H1 (cell line): Measurements from ENCODE around the gene SAMD4A. TPM values are rescaled to one million over a fixed set of nuclear protein-coding genes. Genes with fewer than 3 reads are reported as not detected.

Experiments used
- CTCF ChIA-PET: fragments of 300-600 bp; sonication (Branson Sonifier 250); formaldehyde crosslinking; loops from one replicate; lab custom pipeline; 2021; ENCODE audit not compliant: partially characterized antibody; lab: Charles Lee
- POLR2A ChIA-PET: fragments of 300-600 bp; sonication (Branson Sonifier 250); formaldehyde crosslinking; loops from one replicate; lab custom pipeline; 2021; ENCODE audit warnings: inconsistent platforms; ENCODE audit not compliant: partially characterized antibody; lab: Charles Lee
- DNase-seq, 2 experiments: peaks; one replicate each; pipeline versions ENCODE4 v3.0.0 to v3.0.0-alpha.2; 2010 to 2022; ENCODE audit warnings: low spot score in 2 of 2, low read depth in 1 of 2, mixed read lengths in 1 of 2
- FAIRE-seq: peaks from 2 replicates; lab custom pipeline; 2011; peaks lifted over from hg19 to GRCh38; lab: Jason Lieb, UNC
- H2AFZ ChIP-seq: 2 replicates; pipeline ENCODE4 v1.8.1; 2012; ENCODE audit warnings: low read length, inconsistent platforms
- H2AK5ac ChIP-seq: 2 replicates; pipeline ENCODE4 v1.6.1; 2013; ENCODE audit warnings: low read depth, low read length
- H2BK120ac ChIP-seq: replicated peaks from 2 replicates; pipeline ENCODE3; 2013; ENCODE audit warnings: low read depth, low read length, inconsistent platforms
- H2BK12ac ChIP-seq: 2 replicates; pipeline ENCODE4 v1.6.1; 2013; ENCODE audit warnings: low read depth, low read length
- H2BK15ac ChIP-seq: 2 replicates; pipeline ENCODE4 v1.6.1; 2013; ENCODE audit warnings: low read length
- H2BK20ac ChIP-seq: 2 replicates; pipeline ENCODE4 v1.6.1; 2013; ENCODE audit warnings: low read length
- H2BK5ac ChIP-seq: 2 replicates; pipeline ENCODE4 v1.6.1; 2013; ENCODE audit warnings: low read depth, low read length
- H3K14ac ChIP-seq: 2 replicates; pipeline ENCODE4 v1.6.1; 2013; ENCODE audit warnings: inconsistent platforms; ENCODE audit not compliant: insufficient read length
- H3K18ac ChIP-seq: 2 replicates; pipeline ENCODE4 v1.6.1; 2013; ENCODE audit warnings: low read length; ENCODE audit errors: extremely low read depth
- H3K23ac ChIP-seq: 2 replicates; pipeline ENCODE4 v1.6.1; 2013; ENCODE audit warnings: inconsistent platforms; ENCODE audit not compliant: insufficient read length
- H3K23me2 ChIP-seq: 2 replicates; pipeline ENCODE4 v1.6.1; 2013; ENCODE audit warnings: low read depth, low read length
- H3K27ac ChIP-seq: 2 replicates; pipeline ENCODE4 v1.6.1; 2011; ENCODE audit warnings: low read depth, low read length, inconsistent platforms
- H3K27me3 ChIP-seq, 4 experiments: replicated peaks in 1 of 4; 1 replicate in 1 of 4; 2 replicates in 3 of 4; pipeline versions ENCODE4 v1.6.1 to v1.8.1; 2011 to 2013; ENCODE audit warnings: low read length in 3 of 4, mild to moderate bottlenecking in 3 of 4, inconsistent platforms in 2 of 4, mixed read lengths in 2 of 4, moderate library complexity in 1 of 4; ENCODE audit not compliant: control insufficient read depth in 3 of 4, insufficient read depth in 3 of 4; ENCODE audit errors: extremely low read depth in 1 of 4
- H3K36me3 ChIP-seq, 4 experiments: 2 replicates each; pipeline versions ENCODE4 v1.6.1 to v1.8.1; 2011 to 2013; ENCODE audit warnings: mild to moderate bottlenecking in 4 of 4, low read length in 3 of 4, moderate library complexity in 2 of 4, control low read depth in 1 of 4, inconsistent platforms in 1 of 4; ENCODE audit not compliant: insufficient read depth in 4 of 4, control insufficient read depth in 2 of 4
- H3K4ac ChIP-seq: replicated peaks from 2 replicates; pipeline ENCODE3; 2013; ENCODE audit warnings: low read length, low read depth, mixed read lengths, inconsistent platforms; ENCODE audit not compliant: insufficient read length
- H3K4me1 ChIP-seq, 4 experiments: replicated peaks in 1 of 4; 1 replicate in 1 of 4; 2 replicates in 3 of 4; pipeline versions ENCODE4 v1.6.1 to v1.8.1; 2011 to 2013; ENCODE audit warnings: low read length in 3 of 4, inconsistent platforms in 2 of 4, mixed read lengths in 1 of 4; ENCODE audit not compliant: insufficient read depth in 4 of 4, control insufficient read depth in 3 of 4
- H3K4me2 ChIP-seq, 2 experiments: 2 replicates each; pipeline versions ENCODE4 v1.6.1 to v1.8.1; 2011 to 2013; ENCODE audit warnings: low read depth in 2 of 2, low read length in 2 of 2, control low read depth in 1 of 2, inconsistent platforms in 1 of 2, mild to moderate bottlenecking in 1 of 2; ENCODE audit not compliant: insufficient read depth in 1 of 2
- H3K4me3 ChIP-seq, 4 experiments: fragments of 200-600, 300-600 bp in 1 of 4; sonication (generic), shearing (Covaris generic), sonication (Bioruptor Twin) in 1 of 4; 2 replicates each; pipeline versions ENCODE4 v1.5.1 to v1.8.1; 2011 to 2016; ENCODE audit warnings: low read length in 4 of 4, low read depth in 3 of 4, control low read depth in 2 of 4, inconsistent platforms in 2 of 4, mild to moderate bottlenecking in 2 of 4, mixed read lengths in 1 of 4, moderate library complexity in 1 of 4; ENCODE audit not compliant: insufficient read depth in 2 of 4; ENCODE audit errors: extremely low read depth in 1 of 4
- H3K56ac ChIP-seq: replicated peaks from 2 replicates; pipeline ENCODE3; 2013; ENCODE audit warnings: low read depth, mild to moderate bottlenecking, mixed read lengths, low read length, inconsistent platforms; ENCODE audit not compliant: insufficient read length
- H3K79me1 ChIP-seq: 2 replicates; pipeline ENCODE4 v1.6.1; 2013; ENCODE audit warnings: low read depth, low read length, control low read depth
- H3K79me2 ChIP-seq, 2 experiments: 2 replicates each; pipeline versions ENCODE4 v1.6.1 to v1.8.1; 2012 to 2013; ENCODE audit warnings: low read length in 2 of 2, mild to moderate bottlenecking in 2 of 2, inconsistent platforms in 1 of 2; ENCODE audit not compliant: insufficient read depth in 2 of 2, control insufficient read depth in 1 of 2
- H3K9ac ChIP-seq, 4 experiments: replicated peaks in 1 of 4; 1 replicate in 1 of 4; 2 replicates in 3 of 4; pipeline versions ENCODE4 v1.6.1 to v1.8.1; 2011 to 2013; ENCODE audit warnings: low read depth in 3 of 4, low read length in 3 of 4, control low read depth in 2 of 4, mild to moderate bottlenecking in 2 of 4, moderate library complexity in 2 of 4, inconsistent platforms in 1 of 4; ENCODE audit errors: extremely low read depth in 1 of 4
- H3K9me3 ChIP-seq, 2 experiments: 2 replicates each; pipeline versions ENCODE4 v1.6.1 to v1.8.1; 2012 to 2013; ENCODE audit warnings: mild to moderate bottlenecking in 2 of 2, moderate library complexity in 2 of 2, control low read depth in 1 of 2, inconsistent platforms in 1 of 2, low read depth in 1 of 2, low read length in 1 of 2, mixed read lengths in 1 of 2; ENCODE audit not compliant: insufficient read depth in 2 of 2
- H4K20me1 ChIP-seq, 2 experiments: replicated peaks in 1 of 2; 2 replicates each; pipeline versions ENCODE3 to v1.8.1; 2011 to 2013; ENCODE audit warnings: inconsistent platforms in 2 of 2, low read length in 2 of 2, mild to moderate bottlenecking in 1 of 2; ENCODE audit not compliant: insufficient read depth in 2 of 2, control insufficient read depth in 1 of 2
- H4K5ac ChIP-seq: 2 replicates; pipeline ENCODE4 v1.6.1; 2013; ENCODE audit warnings: low read length, low read depth, mixed read lengths, inconsistent platforms; ENCODE audit not compliant: insufficient read length
- H4K8ac ChIP-seq: 2 replicates; pipeline ENCODE4 v1.8.0; 2013; ENCODE audit warnings: mild to moderate bottlenecking, moderate library complexity, low read length, inconsistent platforms; ENCODE audit not compliant: insufficient read depth; ENCODE audit errors: extremely low read depth
- H4K91ac ChIP-seq: replicated peaks from 2 replicates; pipeline ENCODE3; 2013; ENCODE audit warnings: low read length, mixed read lengths, inconsistent platforms; ENCODE audit not compliant: insufficient read length
- BRCA1 ChIP-seq: IDR thresholded peaks from 2 replicates; pipeline ENCODE4 v1.6.1; 2012; ENCODE audit warnings: low read depth, low read length, improper control_type of control experiment
- EGR1 ChIP-seq: IDR thresholded peaks from 2 replicates; pipeline ENCODE4 v1.6.1; 2011; ENCODE audit warnings: low read depth, low read length, borderline replicate concordance
- EP300 ChIP-seq, 2 experiments: IDR thresholded peaks; 1 replicate in 1 of 2; 2 replicates in 1 of 2; pipeline ENCODE4 v1.6.1; 2011 to 2012; ENCODE audit warnings: low read depth in 2 of 2, low read length in 2 of 2, mild to moderate bottlenecking in 2 of 2, borderline replicate concordance in 1 of 2, inconsistent platforms in 1 of 2, moderate library complexity in 1 of 2
- HDAC2 ChIP-seq, 2 experiments: fragments of 300-600 bp in 1 of 2; sonication (generic) in 1 of 2; IDR thresholded peaks; 2 replicates each; pipeline ENCODE4 v1.6.1; 2011 to 2012; ENCODE audit warnings: low read depth in 2 of 2, low read length in 2 of 2, mild to moderate bottlenecking in 2 of 2, moderate library complexity in 2 of 2, borderline replicate concordance in 1 of 2, inconsistent platforms in 1 of 2
- KDM4A ChIP-seq: IDR thresholded peaks from one replicate; pipeline ENCODE4 v1.7.1; 2012; ENCODE audit warnings: low read depth, mild to moderate bottlenecking, moderate library complexity, low read length, inconsistent platforms; ENCODE audit not compliant: severe bottlenecking
- KDM5A ChIP-seq: fragments of 200-600 bp; IDR thresholded peaks from 2 replicates; pipeline ENCODE4 v1.7.1; 2012; ENCODE audit warnings: mild to moderate bottlenecking, low read length, inconsistent platforms, mixed read lengths
- POLR2A ChIP-seq, 2 experiments: IDR thresholded peaks; 1 replicate in 1 of 2; 2 replicates in 1 of 2; pipeline ENCODE4 v1.6.1; 2011; ENCODE audit warnings: low read depth in 2 of 2, low read length in 2 of 2, mild to moderate bottlenecking in 2 of 2; ENCODE audit errors: control extremely low read depth in 1 of 2
- POU5F1 ChIP-seq: IDR thresholded peaks from 2 replicates; pipeline ENCODE4 v1.6.1; 2011; ENCODE audit warnings: low read depth, mild to moderate bottlenecking, low read length, moderate library complexity
- RFX5 ChIP-seq: IDR thresholded peaks from 2 replicates; pipeline ENCODE4 v1.6.1; 2011; ENCODE audit warnings: low read depth, low read length, improper control_type of control experiment, borderline replicate concordance
- SIX5 ChIP-seq: IDR thresholded peaks from 2 replicates; pipeline ENCODE4 v1.6.1; 2011; ENCODE audit warnings: mild to moderate bottlenecking, low read depth, low read length
- SRF ChIP-seq: IDR thresholded peaks from 2 replicates; pipeline ENCODE4 v1.6.1; 2011; ENCODE audit warnings: mild to moderate bottlenecking, low read depth, low read length, moderate library complexity
- ZNF274 ChIP-seq: IDR thresholded peaks from 2 replicates; pipeline ENCODE4 v1.7.0; 2012; ENCODE audit warnings: low read length, borderline replicate concordance; ENCODE audit errors: extremely low read depth
- WGBS, 2 experiments: shearing (Covaris generic) in 1 of 2; methylation state at CpG; one replicate each; pipeline versions ENCODE4 v1.1.6 to v1.1.7; 2013 to 2015; ENCODE audit warnings: low lambda C conversion rate in 2 of 2, mixed read lengths in 2 of 2, inconsistent platforms in 1 of 2, low coverage in 1 of 2, missing lambda C conversion rate in 1 of 2; ENCODE audit not compliant: insufficient replicate concordance in 2 of 2, insufficient coverage in 1 of 2, insufficient read length in 1 of 2; ENCODE audit errors: extremely low coverage in 1 of 2, missing lambda C conversion rate in 1 of 2; 5-methylcytosine and 5-hydroxymethylcytosine counted together
- polyA plus RNA-seq, 7 experiments: library from polyadenylated mRNA; depleted of rRNA in 3 of 7; stranded (reverse) in 5 of 7; unstranded in 2 of 7; fragments of >200 nt in 5 of 7; fragments of 200-250 nt in 2 of 7; gene quantifications; 1 replicate in 5 of 7; 2 replicates in 1 of 7; 4 replicates in 1 of 7; pipeline versions ENCODE4 v1.2.1 to v1.2.3, GENCODE V29; 2011 to 2013; ENCODE audit warnings: missing spikeins in 2 of 7, mixed read lengths in 2 of 7
- total RNA-seq: library from RNA; stranded (reverse); fragmentation: NEBNext Ultra II Directional; extraction: Animal tissue kit (Norgen Biotek cat#: 25700); gene quantifications from 2 replicates; pipeline ENCODE4 v1.2.1, GENCODE V29; 2021
- TF ChIP-seq, protein P1 (sequence below): IDR thresholded peaks from 2 replicates; pipeline ENCODE4 v1.6.1; 2012; ENCODE audit warnings: low read length, inconsistent platforms

SAMD4A gene
- total and polyA plus RNA-seq, 2 of the 8 experiments (the other 6 are each of a cell fraction or from before 2014, with no cell fraction given) = 2.4 to 12.3 TPM

DNA sequence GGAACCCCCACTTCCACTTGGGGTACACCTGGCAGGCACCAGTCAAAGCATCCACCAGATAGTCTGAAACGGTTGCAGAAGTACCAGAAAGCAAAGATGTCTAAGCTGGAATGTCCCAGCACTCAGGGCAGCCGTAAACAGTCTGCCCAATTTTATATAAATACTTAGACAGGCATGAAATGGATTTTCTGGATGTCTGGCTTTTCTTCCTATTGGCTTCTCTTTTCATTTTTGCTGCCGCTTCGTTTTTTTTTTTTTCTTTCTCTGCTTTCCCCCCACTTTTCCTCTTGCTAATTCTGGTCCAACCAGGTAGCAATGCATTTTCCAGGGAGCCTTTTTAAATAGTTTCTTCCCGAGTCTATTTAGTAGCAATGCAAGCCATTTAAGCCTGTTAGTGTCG is 168.0 kb downstream of the SAMD4A start:
- H3K27me3 ChIP-seq = no peaks in the 10 kb centered on the region
- H3K4me1 ChIP-seq = 0 out of 7 replicates have a peak, but pooled peaks cover 0 to 3% (median 0%) of the 10 kb centered on the region in 4 experiments
- FAIRE-seq = no peak
- H3K27ac ChIP-seq = no peak overlapping the region
- no peak overlapping the region for H4K8ac ChIP-seq
- no peak overlapping the region for H3K4me3 ChIP-seq
- WGBS, 2 experiments = 87% methylated on average over 6 of the region's 6 CpGs; no CpG with 5 or more reads in 1 of the 2 experiments
- no peak overlapping the region for H2AFZ ChIP-seq
- H3K18ac ChIP-seq = no peak overlapping the region
- H3K4ac ChIP-seq = no peak overlapping the region
- no peak overlapping the region for H4K5ac ChIP-seq
- H2BK20ac ChIP-seq = no peak overlapping the region
- H3K4me2 ChIP-seq = no peak overlapping the region
- H3K9ac ChIP-seq = no peak overlapping the region
- no peaks in the 10 kb centered on the region for H3K79me1 ChIP-seq
- H3K23ac ChIP-seq = no peak overlapping the region
- H3K56ac ChIP-seq = no peak overlapping the region
- no peaks in the 10 kb centered on the region for H3K23me2 ChIP-seq
- H3K9me3 ChIP-seq = no peaks in the 10 kb centered on the region
- ChIA-PET CTCF (interaction anchor here (0.7 to 2.5 kb wide), 7 partner anchors 9 to 187 kb away, joined by 3 to 15 read pairs (median 3); no protein-coding TSS in a partner anchor), POLR2A (interaction anchor here (0.6 to 1.5 kb wide), 2 partner anchors 9 to 59 kb away, joined by 3 to 4 read pairs; no protein-coding TSS in a partner anchor)
- no peak overlapping the region for H2AK5ac ChIP-seq
- H2BK5ac ChIP-seq = no peak overlapping the region
- no peak overlapping the region for H2BK15ac ChIP-seq
- H3K14ac ChIP-seq = no peak overlapping the region
- no peaks in the 10 kb centered on the region for H3K79me2 ChIP-seq
- no peak for DNase-seq
- no peaks in the 10 kb centered on the region for H4K20me1 ChIP-seq
- no peak overlapping the region for H2BK12ac ChIP-seq
- no peak overlapping the region for H2BK120ac ChIP-seq
- no peaks in the 10 kb centered on the region for H3K36me3 ChIP-seq
- H4K91ac ChIP-seq = no peak overlapping the region
- TF ChIP-seq EP300 (IDR thresholded peaks at IDR 0.05; ENCODE audit: borderline replicate concordance in 1 of 2, low read depth in 2 of 2, low read length in 2 of 2) (no peak), ZNF274 (no peak), EGR1 (no peak), POLR2A (IDR thresholded peaks at IDR 0.05; ENCODE audit: control extremely low read depth in 1 of 2, low read depth in 2 of 2, low read length in 2 of 2) (no peak), KDM4A (no peak), SRF (no peak), POU5F1 (no peak), SIX5 (no peak), BRCA1 (no peak), HDAC2 (IDR thresholded peaks at IDR 0.05; ENCODE audit: borderline replicate concordance in 1 of 2, low read depth in 2 of 2, low read length in 2 of 2) (no peak), KDM5A (no peak), RFX5 (no peak)
- TF ChIP-seq, protein P1, sequence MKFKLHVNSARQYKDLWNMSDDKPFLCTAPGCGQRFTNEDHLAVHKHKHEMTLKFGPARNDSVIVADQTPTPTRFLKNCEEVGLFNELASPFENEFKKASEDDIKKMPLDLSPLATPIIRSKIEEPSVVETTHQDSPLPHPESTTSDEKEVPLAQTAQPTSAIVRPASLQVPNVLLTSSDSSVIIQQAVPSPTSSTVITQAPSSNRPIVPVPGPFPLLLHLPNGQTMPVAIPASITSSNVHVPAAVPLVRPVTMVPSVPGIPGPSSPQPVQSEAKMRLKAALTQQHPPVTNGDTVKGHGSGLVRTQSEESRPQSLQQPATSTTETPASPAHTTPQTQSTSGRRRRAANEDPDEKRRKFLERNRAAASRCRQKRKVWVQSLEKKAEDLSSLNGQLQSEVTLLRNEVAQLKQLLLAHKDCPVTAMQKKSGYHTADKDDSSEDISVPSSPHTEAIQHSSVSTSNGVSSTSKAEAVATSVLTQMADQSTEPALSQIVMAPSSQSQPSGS = no peak
